ENCODE results near the gene RPTOR.

The RPTOR gene

DNA sequence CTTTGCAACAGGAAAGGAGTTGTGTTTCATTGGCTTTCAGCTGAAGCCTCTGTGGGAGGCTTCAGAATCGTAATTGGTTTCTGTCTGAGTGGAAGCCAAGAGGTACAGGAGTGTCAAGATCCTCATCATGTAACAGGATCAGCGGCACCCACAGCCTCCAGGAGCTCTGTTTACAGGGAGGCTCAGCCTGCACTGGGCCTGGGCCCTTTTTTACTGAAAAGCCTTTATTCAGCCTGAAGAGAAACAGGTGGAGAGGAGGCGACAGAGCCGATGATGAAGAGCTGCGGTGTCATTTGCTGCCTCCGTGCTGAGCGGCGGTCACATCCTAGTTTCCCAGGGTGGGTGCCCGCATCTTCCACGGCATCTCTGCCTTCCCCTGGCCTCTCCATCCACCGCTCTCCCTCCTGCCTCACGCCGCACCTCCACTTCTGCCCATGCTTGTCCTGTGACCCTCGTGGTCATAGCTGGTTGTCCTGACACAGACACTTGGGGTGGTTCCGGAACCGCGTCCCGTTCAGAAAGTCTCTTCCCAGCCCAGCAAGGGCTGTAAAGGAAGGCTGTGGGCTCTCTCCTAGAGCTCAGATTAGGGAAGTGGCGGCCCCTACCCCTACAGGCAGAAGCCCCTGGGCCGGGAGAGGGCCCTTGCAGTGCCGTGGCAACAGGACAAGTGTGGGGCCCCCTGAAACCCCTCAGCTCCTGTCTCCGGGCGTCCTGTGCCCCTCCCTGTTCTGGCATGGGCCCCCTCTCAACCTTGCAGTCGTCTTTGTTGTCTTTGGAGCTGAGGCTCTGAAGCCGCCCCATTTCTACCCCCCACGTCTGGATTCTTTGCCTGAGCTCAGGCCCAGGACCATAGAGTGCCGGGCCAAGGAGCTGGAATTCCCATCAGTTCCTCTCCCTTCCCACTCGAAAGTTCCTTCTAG is 393.1 kb downstream of the RPTOR start:
- Histone ChIP-seq H3K9me3 (ENCODE audit: control insufficient read depth, low read length) (no peaks in the 10 kb centered on the region), H3K4me1 (ENCODE audit: control insufficient read depth, insufficient read depth, low read length) (peaks cover 14% of the 10 kb centered on the region), H3K27me3 (replicated peaks; ENCODE audit: control insufficient read depth, insufficient read depth, low read length) (no peaks in the 10 kb centered on the region), H3K36me3 (ENCODE audit: control insufficient read depth, insufficient read depth, low read length, severe bottlenecking) (no peaks in the 10 kb centered on the region), H3K4me3 (ENCODE audit: low read length) (no peak overlapping the region), H3K9ac (ENCODE audit: low read length) (no peak overlapping the region)
- no peak for DNase-seq (ENCODE audit: low read depth)

DNA sequence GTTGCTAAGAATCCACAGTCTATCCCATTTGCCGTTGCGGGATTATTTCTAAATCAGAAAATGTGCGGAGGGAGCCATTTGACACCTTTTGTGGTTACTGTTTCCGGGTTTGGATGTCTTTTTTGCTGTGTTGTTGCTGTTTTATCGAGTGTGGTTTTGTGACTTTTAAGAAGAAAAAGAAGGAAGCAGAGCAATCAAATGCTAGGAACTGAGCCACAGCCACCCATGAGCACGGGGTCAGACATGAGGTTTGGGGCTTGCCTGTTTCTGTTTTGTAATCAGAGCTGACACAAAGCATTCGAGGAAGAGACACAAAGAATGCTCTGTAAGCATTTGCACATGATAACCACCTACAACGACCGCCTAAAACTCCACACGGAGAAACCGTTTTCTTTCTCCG is 393.9 kb downstream of the RPTOR start:
- no peak for DNase-seq (ENCODE audit: low read depth)
- Histone ChIP-seq H3K4me1 (ENCODE audit: control insufficient read depth, insufficient read depth, low read length) (peaks cover 20% of the 10 kb centered on the region), H3K27me3 (replicated peaks; ENCODE audit: control insufficient read depth, insufficient read depth, low read length) (no peaks in the 10 kb centered on the region), H3K9me3 (ENCODE audit: control insufficient read depth, low read length) (no peaks in the 10 kb centered on the region), H3K4me3 (ENCODE audit: low read length) (no peak overlapping the region), H3K36me3 (ENCODE audit: control insufficient read depth, insufficient read depth, low read length, severe bottlenecking) (no peaks in the 10 kb centered on the region), H3K9ac (ENCODE audit: low read length) (no peak overlapping the region)

- Histone ChIP-seq H3K4me3 (ENCODE audit: low read length) (no peak overlapping the region), H3K27me3 (replicated peaks; ENCODE audit: control insufficient read depth, insufficient read depth, low read length) (no peaks in the 10 kb centered on the region), H3K9me3 (ENCODE audit: control insufficient read depth, low read length) (no peaks in the 10 kb centered on the region), H3K4me1 (ENCODE audit: control insufficient read depth, insufficient read depth, low read length) (peaks cover 20% of the 10 kb centered on the region), H3K36me3 (ENCODE audit: control insufficient read depth, insufficient read depth, low read length, severe bottlenecking) (no peaks in the 10 kb centered on the region), H3K9ac (ENCODE audit: low read length) (no peak overlapping the region)
- no peak for DNase-seq (ENCODE audit: low read depth)
Observed at GRCh38 chr17:80939151-80940145, 394.8 kb downstream of the RPTOR start.

GRCh38 chr17:80940171-80941123 is 395.8 kb downstream of the RPTOR start:
- H3K36me3 ChIP-seq (ENCODE audit: control insufficient read depth, insufficient read depth, low read length, severe bottlenecking), result no peaks in the 10 kb centered on the region
- peaks cover 20% of the 10 kb centered on the region for H3K4me1 ChIP-seq (ENCODE audit: control insufficient read depth, insufficient read depth, low read length)
- no peaks in the 10 kb centered on the region for H3K9me3 ChIP-seq (ENCODE audit: control insufficient read depth, low read length)
- no peak overlapping the region for H3K9ac ChIP-seq (ENCODE audit: low read length)
- no peaks in the 10 kb centered on the region for H3K27me3 ChIP-seq (replicated peaks; ENCODE audit: control insufficient read depth, insufficient read depth, low read length)
- H3K4me3 ChIP-seq (ENCODE audit: low read length), result no peak overlapping the region
- DNase-seq (ENCODE audit: low read depth), result no peak

DNA sequence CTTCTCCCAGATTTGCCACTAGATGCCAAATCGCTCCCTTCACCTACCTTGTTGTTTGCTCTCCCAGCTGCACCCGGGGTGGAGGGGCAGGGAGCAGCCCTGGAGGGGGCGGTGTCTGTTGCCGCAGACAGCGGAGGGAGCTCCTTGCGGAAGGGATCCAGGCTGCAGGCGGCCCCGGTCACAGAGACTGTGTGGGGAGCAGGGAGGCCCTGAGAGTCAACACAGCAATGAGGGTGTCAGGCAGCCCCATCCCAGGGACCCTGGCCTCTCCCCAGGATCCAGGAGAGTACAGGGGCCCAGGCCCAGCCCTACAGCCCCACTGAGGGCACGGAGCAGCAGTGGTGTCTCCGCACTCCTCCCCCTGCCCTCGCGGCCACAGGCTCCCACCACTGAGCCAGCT is 396.5 kb downstream of the RPTOR start:
- no peak overlapping the region for H3K4me3 ChIP-seq (ENCODE audit: low read length)
- H3K36me3 ChIP-seq (ENCODE audit: control insufficient read depth, insufficient read depth, low read length, severe bottlenecking), result peaks cover 7% of the 10 kb centered on the region
- no peak for DNase-seq (ENCODE audit: low read depth)
- H3K9me3 ChIP-seq (ENCODE audit: control insufficient read depth, low read length), result no peaks in the 10 kb centered on the region
- H3K27me3 ChIP-seq (replicated peaks; ENCODE audit: control insufficient read depth, insufficient read depth, low read length), result no peaks in the 10 kb centered on the region
- H3K9ac ChIP-seq (ENCODE audit: low read length), result no peak overlapping the region
- H3K4me1 ChIP-seq (ENCODE audit: control insufficient read depth, insufficient read depth, low read length), result peaks cover 20% of the 10 kb centered on the region

GRCh38 chr17:80941743-80942422 is 397.2 kb downstream of the RPTOR start:
- Histone ChIP-seq H3K9me3 (ENCODE audit: control insufficient read depth, low read length) (no peaks in the 10 kb centered on the region), H3K4me1 (ENCODE audit: control insufficient read depth, insufficient read depth, low read length) (peaks cover 20% of the 10 kb centered on the region), H3K36me3 (ENCODE audit: control insufficient read depth, insufficient read depth, low read length, severe bottlenecking) (peaks cover 14% of the 10 kb centered on the region), H3K9ac (ENCODE audit: low read length) (peak overlapping the region; percentile 64), H3K4me3 (ENCODE audit: low read length) (peak overlapping the region; percentile 15), H3K27me3 (replicated peaks; ENCODE audit: control insufficient read depth, insufficient read depth, low read length) (no peaks in the 10 kb centered on the region)
- no peak for DNase-seq (ENCODE audit: low read depth)

- no peak for DNase-seq (ENCODE audit: low read depth)
- H3K9me3 ChIP-seq (ENCODE audit: control insufficient read depth, low read length), result no peaks in the 10 kb centered on the region
- peaks cover 22% of the 10 kb centered on the region for H3K36me3 ChIP-seq (ENCODE audit: control insufficient read depth, insufficient read depth, low read length, severe bottlenecking)
- no peaks in the 10 kb centered on the region for H3K27me3 ChIP-seq (replicated peaks; ENCODE audit: control insufficient read depth, insufficient read depth, low read length)
- peak overlapping the region; percentile 51 for H3K4me3 ChIP-seq (ENCODE audit: low read length)
- H3K4me1 ChIP-seq (ENCODE audit: control insufficient read depth, insufficient read depth, low read length), result peaks cover 20% of the 10 kb centered on the region
- H3K9ac ChIP-seq (ENCODE audit: low read length), result peak overlapping the region; percentile 73
Observed at GRCh38 chr17:80942423-80943345, 398.0 kb downstream of the RPTOR start.

- DNase-seq (ENCODE audit: low read depth), result no peak
- H3K27me3 ChIP-seq (replicated peaks; ENCODE audit: control insufficient read depth, insufficient read depth, low read length), result no peaks in the 10 kb centered on the region
- H3K4me3 ChIP-seq (ENCODE audit: low read length), result no peak overlapping the region
- H3K9me3 ChIP-seq (ENCODE audit: control insufficient read depth, low read length), result no peaks in the 10 kb centered on the region
- H3K36me3 ChIP-seq (ENCODE audit: control insufficient read depth, insufficient read depth, low read length, severe bottlenecking), result peaks cover 22% of the 10 kb centered on the region
- H3K4me1 ChIP-seq (ENCODE audit: control insufficient read depth, insufficient read depth, low read length), result peaks cover 20% of the 10 kb centered on the region
- no peak overlapping the region for H3K9ac ChIP-seq (ENCODE audit: low read length)
Observed at GRCh38 chr17:80943346-80944145, 398.9 kb downstream of the RPTOR start.

DNA sequence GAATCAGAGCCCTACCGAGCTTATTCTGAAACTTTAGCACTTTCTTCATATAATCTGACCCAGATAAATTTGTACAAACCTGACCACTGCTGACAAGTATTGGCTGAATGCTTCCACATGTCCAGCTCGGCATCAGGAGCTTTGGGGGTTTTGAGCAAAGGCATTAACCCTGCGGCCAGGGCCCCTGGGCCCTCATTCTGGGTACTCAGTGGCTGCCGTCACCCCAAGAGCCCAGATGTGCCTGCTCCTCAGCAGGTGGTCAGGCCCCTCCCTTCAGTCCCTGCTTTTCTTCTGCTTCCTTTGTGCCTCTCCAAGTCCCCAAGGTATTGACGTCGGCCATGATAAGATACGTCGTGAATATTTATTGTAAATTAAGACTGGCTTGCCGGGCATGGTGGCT is 399.7 kb downstream of the RPTOR start:
- Histone ChIP-seq H3K4me1 (ENCODE audit: control insufficient read depth, insufficient read depth, low read length) (peaks cover 20% of the 10 kb centered on the region), H3K36me3 (ENCODE audit: control insufficient read depth, insufficient read depth, low read length, severe bottlenecking) (peaks cover 22% of the 10 kb centered on the region), H3K27me3 (replicated peaks; ENCODE audit: control insufficient read depth, insufficient read depth, low read length) (no peaks in the 10 kb centered on the region), H3K9me3 (ENCODE audit: control insufficient read depth, low read length) (no peaks in the 10 kb centered on the region), H3K9ac (ENCODE audit: low read length) (no peak overlapping the region), H3K4me3 (ENCODE audit: low read length) (no peak overlapping the region)
- DNase-seq (ENCODE audit: low read depth), result no peak

All from adipocyte (in vitro differentiated cells).